Mesendoderm (in vitro differentiated cells): Measurements from ENCODE around the gene CDCP1.

Experiments used
- DNase-seq: peaks from one replicate; pipeline ENCODE4 v3.0.0; 2013
- H2AK5ac ChIP-seq: 2 replicates; pipeline ENCODE4 v1.6.1; 2013; ENCODE audit warnings: low read length, inconsistent platforms
- H2BK120ac ChIP-seq: 2 replicates; pipeline ENCODE4 v1.6.1; 2013; ENCODE audit warnings: low read depth, mild to moderate bottlenecking, low read length, moderate library complexity, mixed read lengths
- H2BK15ac ChIP-seq: replicated peaks from 2 replicates; pipeline ENCODE4 v1.6.1; 2013; ENCODE audit warnings: low read depth, mild to moderate bottlenecking, moderate library complexity
- H2BK5ac ChIP-seq: 2 replicates; pipeline ENCODE4 v1.6.1; 2013; ENCODE audit warnings: low read length, inconsistent platforms
- H3K18ac ChIP-seq: 2 replicates; pipeline ENCODE4 v1.6.1; 2013; ENCODE audit warnings: mild to moderate bottlenecking, low read length, mixed read lengths
- H3K23ac ChIP-seq: one replicate; pipeline ENCODE4 v1.6.1; 2013; ENCODE audit warnings: low read length
- H3K27ac ChIP-seq: 2 replicates; pipeline ENCODE4 v1.5.1; 2013; ENCODE audit warnings: low read depth, mild to moderate bottlenecking, inconsistent platforms, low read length, moderate library complexity
- H3K27me3 ChIP-seq: 2 replicates; pipeline ENCODE4 v1.6.1; 2013; ENCODE audit warnings: low read length, control low read depth, mild to moderate bottlenecking, inconsistent platforms; ENCODE audit not compliant: insufficient read depth, poor library complexity
- H3K36me3 ChIP-seq: 2 replicates; pipeline ENCODE4 v1.6.1; 2013; ENCODE audit warnings: low read length, inconsistent platforms; ENCODE audit not compliant: control insufficient read depth, insufficient read depth
- H3K4ac ChIP-seq: one replicate; pipeline ENCODE4 v1.6.1; 2013; ENCODE audit warnings: low read depth, mild to moderate bottlenecking, low read length, moderate library complexity
- H3K4me1 ChIP-seq: 2 replicates; pipeline ENCODE4 v1.6.1; 2013; ENCODE audit warnings: low read depth, low read length, inconsistent platforms; ENCODE audit not compliant: control insufficient read depth
- H3K4me2 ChIP-seq: 2 replicates; pipeline ENCODE4 v1.6.1; 2013; ENCODE audit warnings: low read length
- H3K4me3 ChIP-seq: 2 replicates; pipeline ENCODE4 v1.5.1; 2013; ENCODE audit warnings: mild to moderate bottlenecking, low read length
- H3K56ac ChIP-seq: one replicate; pipeline ENCODE4 v1.6.1; 2013; ENCODE audit warnings: low read length
- H3K79me1 ChIP-seq: 2 replicates; pipeline ENCODE4 v1.6.1; 2013; ENCODE audit warnings: low read length, inconsistent platforms
- H3K79me2 ChIP-seq: 2 replicates; pipeline ENCODE4 v1.6.1; 2013; ENCODE audit warnings: mild to moderate bottlenecking, low read length; ENCODE audit not compliant: control insufficient read depth, insufficient read depth
- H3K9ac ChIP-seq: 2 replicates; pipeline ENCODE4 v1.6.1; 2013; ENCODE audit warnings: low read length, inconsistent platforms
- H4K5ac ChIP-seq: one replicate; pipeline ENCODE4 v1.6.1; 2013; ENCODE audit warnings: low read length
- H4K8ac ChIP-seq: one replicate; pipeline ENCODE4 v1.6.1; 2013; ENCODE audit warnings: low read depth, mild to moderate bottlenecking, control low read depth, low read length, moderate library complexity
- WGBS: extraction: QIAGEN DNeasy Blood & Tissue Kit; methylation state at CpG from one replicate; pipeline ENCODE4 v1.1.7; 2013; ENCODE audit warnings: low lambda C conversion rate, missing lambda C conversion rate; ENCODE audit not compliant: insufficient coverage; ENCODE audit errors: extremely low coverage; 5-methylcytosine and 5-hydroxymethylcytosine counted together

CDCP1 gene

DNA sequence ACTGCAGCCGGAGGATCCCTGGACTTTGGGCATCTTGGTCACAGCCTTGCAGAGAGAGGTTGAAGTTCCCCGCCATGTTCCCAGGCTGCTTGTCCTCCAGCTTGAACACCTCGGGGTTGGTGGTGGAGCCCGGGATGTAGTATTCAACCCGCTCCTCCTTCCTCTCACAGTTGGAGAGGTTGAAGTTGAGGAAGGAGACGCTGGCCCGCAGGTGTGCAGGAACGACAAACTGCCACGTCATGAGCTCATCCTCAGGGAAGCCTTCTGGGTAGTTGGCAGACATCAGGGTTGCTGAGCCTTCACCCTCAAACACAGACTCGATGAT is 35.7 kb downstream of the CDCP1 start:
- Histone ChIP-seq H2BK5ac (no peak overlapping the region), H4K5ac (no peak overlapping the region), H3K4me1 (no peaks in the 10 kb centered on the region), H2AK5ac (no peak overlapping the region), H3K4me3 (no peak overlapping the region), H4K8ac (no peak overlapping the region), H3K36me3 (no peaks in the 10 kb centered on the region), H3K79me2 (no peaks in the 10 kb centered on the region), H3K9ac (no peak overlapping the region), H3K4me2 (no peak overlapping the region), H3K79me1 (no peaks in the 10 kb centered on the region), H3K4ac (no peak overlapping the region), H3K23ac (no peak overlapping the region), H2BK120ac (no peak overlapping the region), H3K27me3 (no peaks in the 10 kb centered on the region), H3K56ac (no peak overlapping the region), H3K27ac (no peak overlapping the region), H2BK15ac (no peak overlapping the region), H3K18ac (no peak overlapping the region)
- no CpG with 5 or more reads among the region's 10 CpGs for WGBS
- no peak for DNase-seq

DNA sequence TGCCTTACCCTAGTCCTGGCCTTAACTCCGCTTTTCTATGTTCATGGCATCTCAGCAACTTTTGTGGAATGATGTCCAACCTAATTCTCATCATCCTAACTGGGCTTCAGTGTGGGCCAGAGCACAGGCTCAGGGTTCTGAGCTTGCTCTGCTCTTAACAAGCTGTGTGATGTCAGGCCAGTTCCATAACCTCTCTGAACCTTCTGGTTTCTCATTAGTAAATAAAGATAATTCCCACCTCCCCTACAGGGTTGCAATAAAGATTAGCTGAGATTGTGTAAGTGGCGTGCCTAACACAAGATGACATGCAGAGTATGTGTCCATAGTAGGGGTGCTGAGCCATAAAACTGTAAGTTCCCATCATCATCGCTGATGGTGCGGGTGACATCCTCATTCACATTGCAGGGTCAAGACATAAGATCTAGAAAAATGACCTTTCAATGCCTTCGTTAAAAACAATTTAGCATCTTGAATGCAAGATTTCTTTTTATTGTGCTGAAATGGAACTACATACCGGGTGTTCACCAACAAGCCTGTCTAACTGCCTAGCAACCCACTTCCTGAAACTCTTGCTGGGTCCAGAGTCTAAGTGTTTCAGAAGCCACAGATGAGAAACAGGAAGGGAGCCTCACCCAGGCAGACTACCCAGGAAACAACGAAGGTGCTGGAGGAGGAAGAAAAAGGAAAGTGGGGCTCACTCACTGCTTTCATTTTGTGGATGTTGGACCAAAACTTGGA is 36.2 kb downstream of the CDCP1 start:
- Histone ChIP-seq H4K5ac (no peak overlapping the region), H3K79me1 (no peaks in the 10 kb centered on the region), H3K27ac (no peak overlapping the region), H3K4me1 (no peaks in the 10 kb centered on the region), H3K4ac (no peak overlapping the region), H3K36me3 (no peaks in the 10 kb centered on the region), H3K4me2 (no peak overlapping the region), H2BK15ac (no peak overlapping the region), H3K4me3 (no peak overlapping the region), H3K27me3 (no peaks in the 10 kb centered on the region), H3K18ac (no peak overlapping the region), H3K9ac (no peak overlapping the region), H2AK5ac (no peak overlapping the region), H2BK5ac (no peak overlapping the region), H3K23ac (no peak overlapping the region), H3K56ac (no peak overlapping the region), H4K8ac (no peak overlapping the region), H3K79me2 (no peaks in the 10 kb centered on the region), H2BK120ac (no peak overlapping the region)
- no peak for DNase-seq
- WGBS, result no CpG with 5 or more reads among the region's 7 CpGs

DNA sequence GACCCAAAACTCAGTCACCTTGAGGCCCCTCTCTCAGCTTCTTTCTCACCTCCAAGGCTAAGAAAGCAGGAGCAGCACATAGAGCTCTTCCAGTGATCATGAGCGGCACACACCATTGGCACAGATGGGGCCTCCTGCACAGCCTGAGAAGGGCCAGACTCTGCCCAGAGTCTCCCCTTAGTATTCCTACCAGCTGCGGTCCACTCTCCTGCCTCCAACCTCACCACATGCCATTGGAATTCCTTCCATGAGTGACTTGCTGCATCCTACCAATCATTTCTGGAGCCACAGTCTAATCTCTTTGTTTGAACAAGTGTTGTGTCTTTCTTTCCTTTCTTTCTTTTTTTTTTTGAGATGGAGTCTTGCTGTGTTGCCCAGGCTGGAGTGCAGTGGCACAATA is 39.3 kb downstream of the CDCP1 start:
- Histone ChIP-seq H3K23ac (no peak overlapping the region), H4K8ac (no peak overlapping the region), H3K27me3 (no peaks in the 10 kb centered on the region), H4K5ac (no peak overlapping the region), H3K27ac (no peak overlapping the region), H3K9ac (no peak overlapping the region), H2BK5ac (no peak overlapping the region), H3K18ac (no peak overlapping the region), H3K4me2 (no peak overlapping the region), H3K36me3 (no peaks in the 10 kb centered on the region), H3K4me1 (no peaks in the 10 kb centered on the region), H3K56ac (no peak overlapping the region), H3K4ac (no peak overlapping the region), H2AK5ac (no peak overlapping the region), H3K4me3 (no peak overlapping the region), H2BK15ac (no peak overlapping the region), H2BK120ac (no peak overlapping the region), H3K79me2 (no peaks in the 10 kb centered on the region), H3K79me1 (no peaks in the 10 kb centered on the region)
- no CpG with 5 or more reads among the region's 2 CpGs for WGBS
- no peak for DNase-seq

DNA sequence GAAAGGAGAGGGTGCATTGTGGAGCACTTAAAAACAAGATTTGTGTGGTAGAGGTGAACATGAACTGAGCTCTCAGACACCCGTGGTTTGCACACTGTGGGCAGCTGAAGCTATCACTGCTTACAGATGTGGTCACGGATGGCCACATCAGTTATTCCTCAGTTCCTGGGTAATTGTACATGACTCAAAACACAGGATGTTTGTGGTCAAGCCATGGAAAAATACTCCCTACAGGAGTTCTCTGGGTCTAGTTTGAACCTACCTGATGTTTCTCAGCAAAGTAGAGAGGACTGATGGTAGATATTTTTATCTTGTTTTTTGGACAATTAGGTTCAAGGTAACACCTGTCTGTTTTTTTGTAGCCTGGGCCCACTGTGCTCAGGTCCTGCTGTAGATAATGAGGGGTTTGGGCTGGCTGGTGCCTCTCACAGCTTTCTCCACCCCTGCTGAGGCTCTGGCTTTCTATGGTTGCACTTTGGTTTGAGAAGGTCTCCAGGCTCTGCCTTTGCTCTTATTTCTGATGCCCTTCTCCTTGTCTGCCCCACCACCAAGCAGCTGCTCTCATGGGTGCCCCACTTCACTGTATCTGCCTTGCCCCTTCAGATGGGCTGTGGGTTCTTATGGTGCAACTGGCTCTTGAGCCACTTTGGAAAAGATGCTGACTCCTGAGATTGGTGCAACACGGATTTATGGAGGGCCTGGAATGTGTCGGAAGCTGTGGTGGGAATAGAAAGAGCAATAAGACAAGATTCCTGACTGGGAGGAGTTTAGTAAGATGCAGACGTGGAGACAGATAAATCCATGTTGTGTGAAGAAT is 40.1 kb downstream of the CDCP1 start:
- Histone ChIP-seq H3K18ac (no peak overlapping the region), H3K23ac (no peak overlapping the region), H3K4ac (no peak overlapping the region), H3K36me3 (no peaks in the 10 kb centered on the region), H4K5ac (no peak overlapping the region), H4K8ac (no peak overlapping the region), H3K79me1 (no peaks in the 10 kb centered on the region), H3K4me3 (no peak overlapping the region), H3K27me3 (no peaks in the 10 kb centered on the region), H3K79me2 (no peaks in the 10 kb centered on the region), H3K56ac (no peak overlapping the region), H2AK5ac (no peak overlapping the region), H2BK120ac (no peak overlapping the region), H2BK5ac (no peak overlapping the region), H3K27ac (no peak overlapping the region), H3K4me1 (no peaks in the 10 kb centered on the region), H3K9ac (no peak overlapping the region), H3K4me2 (no peak overlapping the region), H2BK15ac (no peak overlapping the region)
- DNase-seq, result no peak
- no CpG with 5 or more reads among the region's 5 CpGs for WGBS

DNA sequence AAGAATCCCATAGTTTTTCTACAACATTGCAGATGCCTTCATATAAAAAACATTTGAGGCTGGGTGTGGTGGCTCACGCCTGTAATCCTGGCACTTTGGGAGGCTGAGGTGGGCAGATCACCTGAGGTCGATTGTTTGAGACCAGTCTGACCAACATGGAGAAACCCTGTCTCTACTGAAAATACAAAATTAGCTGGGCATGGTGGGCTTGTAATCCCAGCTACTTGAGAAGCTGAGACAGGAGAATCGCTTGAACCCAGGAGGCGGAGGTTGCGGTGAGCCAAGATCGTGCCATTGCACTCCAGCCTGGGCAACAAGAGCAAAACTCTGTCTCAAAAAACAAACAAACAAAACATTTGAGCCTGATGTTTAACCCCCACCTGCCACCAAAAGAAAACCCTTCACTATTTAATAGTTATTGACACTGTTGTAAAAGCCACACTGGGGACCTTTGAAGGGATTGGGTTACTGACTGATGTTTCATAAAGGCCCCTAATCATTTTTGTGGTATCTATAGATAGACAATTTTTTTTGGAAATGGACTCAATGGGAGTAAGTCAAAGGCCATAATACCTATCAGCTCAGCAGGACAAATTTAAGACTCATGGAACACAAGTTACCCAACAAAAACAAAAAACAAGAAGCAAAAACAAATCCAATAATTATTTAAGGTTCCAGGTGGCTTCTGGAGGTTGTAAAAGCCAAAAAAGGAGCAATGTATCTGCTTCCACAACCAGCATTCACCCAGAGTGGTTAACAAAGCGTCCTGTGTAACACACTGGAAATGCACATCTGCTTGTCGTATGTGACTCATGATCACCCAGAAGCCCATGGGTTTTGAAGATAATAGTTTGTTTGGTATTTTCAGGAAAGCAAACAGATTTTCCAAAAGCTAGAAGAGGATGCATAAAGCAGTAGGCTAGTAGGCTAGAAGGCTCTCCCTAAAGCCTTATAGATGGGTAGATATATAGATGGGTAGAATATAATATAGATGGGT is 41.2 kb downstream of the CDCP1 start:
- H4K8ac ChIP-seq, result no peak overlapping the region
- no peak overlapping the region for H3K4ac ChIP-seq
- H2BK5ac ChIP-seq, result no peak overlapping the region
- DNase-seq, result no peak
- no peaks in the 10 kb centered on the region for H3K4me1 ChIP-seq
- no peaks in the 10 kb centered on the region for H3K27me3 ChIP-seq
- H3K79me1 ChIP-seq, result no peaks in the 10 kb centered on the region
- no peak overlapping the region for H3K9ac ChIP-seq
- no peak overlapping the region for H3K18ac ChIP-seq
- no peak overlapping the region for H3K4me3 ChIP-seq
- H3K4me2 ChIP-seq, result no peak overlapping the region
- no peaks in the 10 kb centered on the region for H3K36me3 ChIP-seq
- H2BK120ac ChIP-seq, result no peak overlapping the region
- WGBS, result no CpG with 5 or more reads among the region's 8 CpGs
- H3K27ac ChIP-seq, result no peak overlapping the region
- H3K56ac ChIP-seq, result no peak overlapping the region
- no peak overlapping the region for H3K23ac ChIP-seq
- H4K5ac ChIP-seq, result no peak overlapping the region
- no peaks in the 10 kb centered on the region for H3K79me2 ChIP-seq
- H2BK15ac ChIP-seq, result no peak overlapping the region
- no peak overlapping the region for H2AK5ac ChIP-seq
